ENCODE data around the gene SYNCRIP.

- no peak for TF ChIP-seq CTCF (conservative IDR thresholded peaks at IDR 0.05; ENCODE audit: low read length)
- TF ChIP-seq EZH2phosphoT487 (IDR thresholded peaks at IDR 0.05; ENCODE audit: borderline replicate concordance): no peak
Measured at GRCh38 chr6:85591207-85591606, 51.5 kb downstream of the SYNCRIP start.
